ENCODE measurements around the gene COPRS. TPM values are rescaled to one million over a fixed set of nuclear protein-coding genes. Genes with fewer than 3 reads are reported as not detected.

The COPRS gene
- total RNA-seq, 1 donor from 2014 or later = 50.9 TPM

DNA sequence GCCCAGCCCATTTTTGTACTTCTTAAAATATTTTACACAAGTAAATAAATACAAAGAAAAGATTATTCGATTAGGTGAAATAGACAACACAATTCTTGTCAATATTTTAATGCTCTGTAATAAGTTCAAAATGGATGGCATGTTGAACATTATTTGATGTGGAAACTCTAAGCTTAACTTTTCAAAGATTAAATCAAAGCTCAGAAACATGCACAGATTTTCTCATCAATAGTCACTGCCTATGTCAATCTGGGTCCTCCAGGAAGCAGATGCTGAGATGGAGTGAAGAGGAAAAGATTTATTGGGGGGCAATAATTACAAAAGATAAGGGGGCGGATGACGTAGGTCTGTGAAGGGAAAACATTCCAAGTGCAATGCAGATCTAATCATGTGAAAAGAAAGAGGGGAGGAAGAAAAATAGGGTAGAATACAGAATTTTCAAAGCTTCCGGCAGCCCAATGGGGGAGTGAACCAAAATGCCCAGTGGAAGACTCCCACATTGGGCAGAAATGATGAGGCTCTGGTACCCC lies 50.5 kb downstream of the COPRS start:
- DNase-seq (ENCODE audit: low spot score) = no peak

DNA sequence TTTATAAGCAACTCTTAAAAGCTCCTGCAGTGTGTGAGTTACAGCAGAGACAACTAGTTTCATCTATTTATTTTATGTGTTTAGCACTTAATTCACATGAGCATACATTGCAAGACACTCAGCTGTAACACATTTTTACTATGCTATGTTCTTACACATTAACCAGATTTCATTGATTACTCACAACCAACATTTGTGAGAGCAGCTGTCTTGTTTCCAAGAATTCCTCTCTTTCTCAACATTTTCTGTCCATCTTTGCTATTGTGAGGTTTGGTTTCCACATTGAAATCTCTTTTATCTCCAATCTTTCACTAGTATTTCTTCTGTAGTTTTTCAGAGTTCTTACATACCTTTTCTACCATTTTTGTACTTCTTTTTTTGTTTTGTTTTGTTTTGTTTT lies 51.2 kb downstream of the COPRS start:
- DNase-seq (ENCODE audit: low spot score) = no peak

GRCh38 chr17:31806921-31807320 lies 52.1 kb downstream of the COPRS start:
- DNase-seq (ENCODE audit: low spot score) = no peak

DNA sequence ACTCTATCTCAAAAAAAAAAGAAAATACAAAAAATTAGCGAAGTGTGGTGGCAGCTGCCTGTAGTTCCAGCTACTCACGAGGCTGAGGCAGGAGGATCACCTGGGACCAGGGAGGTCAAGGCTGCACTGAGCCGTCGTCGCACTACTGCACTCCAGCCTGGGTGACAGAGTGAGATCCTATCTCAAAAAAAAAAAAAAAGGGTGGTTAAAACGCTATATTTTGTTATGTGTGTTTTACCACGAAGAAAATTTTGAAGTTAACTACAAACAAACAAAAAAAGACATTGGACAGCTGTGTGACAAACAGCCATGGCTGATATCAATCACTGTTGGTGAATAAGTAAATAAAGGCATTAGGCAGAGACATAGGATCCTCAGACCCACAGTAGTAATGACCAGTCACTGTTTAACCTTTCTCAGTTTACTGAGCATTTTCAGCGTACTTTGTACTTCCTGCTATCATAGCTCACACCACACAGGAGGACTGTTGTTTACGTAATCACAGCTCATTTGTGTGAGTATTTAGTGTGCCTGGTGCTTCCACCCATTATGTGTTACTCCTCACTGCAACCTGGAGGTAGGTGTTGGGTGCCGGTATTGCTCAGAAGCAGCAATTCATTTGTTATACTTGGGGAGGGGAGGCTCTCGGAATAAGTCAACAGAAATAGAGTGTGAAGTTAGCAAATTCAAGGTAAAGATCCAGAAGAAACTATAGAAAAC lies 55.4 kb downstream of the COPRS start:
- DNase-seq (ENCODE audit: low spot score) = peak; percentile 63

- no peak for DNase-seq (ENCODE audit: low spot score)
These were observed 56.5 kb downstream of the COPRS start for GRCh38 chr17:31802502-31802901.

Other genes starting within 250 kb of the COPRS start
- gene UTP6, start 42.5 kb upstream of the COPRS start, total RNA-seq = 44.2 TPM
- 20.5 TPM for gene SUZ12, start 77.8 kb upstream of the COPRS start, total RNA-seq
- gene LRRC37B, start 148.1 kb upstream of the COPRS start, total RNA-seq = 22.9 TPM

Measured in mucosa of gallbladder (tissue), 1 donor.